ENCODE data around the gene CARD16. TPM values are rescaled to one million over a fixed set of nuclear protein-coding genes. Genes with fewer than 3 reads are reported as not detected.

The CARD16 gene
- total RNA-seq, 1 donor from 2014 or later = 6.2 TPM

DNA sequence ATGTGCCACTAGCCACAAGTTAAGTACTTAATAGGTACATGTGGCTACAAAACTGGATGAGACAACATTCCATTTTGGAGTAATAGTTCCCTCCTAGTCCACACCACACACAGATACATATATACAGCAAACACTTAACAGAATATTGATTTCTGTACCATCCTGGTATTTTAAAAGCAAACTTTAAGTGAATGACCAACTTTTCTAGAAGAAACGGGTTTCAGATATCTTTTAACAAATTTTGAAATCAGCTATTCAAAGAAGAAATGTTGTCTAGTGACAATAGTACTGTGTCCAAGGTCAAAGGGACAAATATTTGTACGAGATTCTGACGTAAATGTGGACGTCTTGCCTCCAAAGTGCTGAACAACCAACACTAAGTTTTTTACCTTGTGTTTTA, 12.3 kb upstream of the CARD16 start:
- Mint-ChIP-seq H3K4me1 (ENCODE audit: unreplicated experiment) (no peaks in the 10 kb centered on the region), H3K9me3 (no peaks in the 10 kb centered on the region)
- TF ChIP-seq, protein P1, sequence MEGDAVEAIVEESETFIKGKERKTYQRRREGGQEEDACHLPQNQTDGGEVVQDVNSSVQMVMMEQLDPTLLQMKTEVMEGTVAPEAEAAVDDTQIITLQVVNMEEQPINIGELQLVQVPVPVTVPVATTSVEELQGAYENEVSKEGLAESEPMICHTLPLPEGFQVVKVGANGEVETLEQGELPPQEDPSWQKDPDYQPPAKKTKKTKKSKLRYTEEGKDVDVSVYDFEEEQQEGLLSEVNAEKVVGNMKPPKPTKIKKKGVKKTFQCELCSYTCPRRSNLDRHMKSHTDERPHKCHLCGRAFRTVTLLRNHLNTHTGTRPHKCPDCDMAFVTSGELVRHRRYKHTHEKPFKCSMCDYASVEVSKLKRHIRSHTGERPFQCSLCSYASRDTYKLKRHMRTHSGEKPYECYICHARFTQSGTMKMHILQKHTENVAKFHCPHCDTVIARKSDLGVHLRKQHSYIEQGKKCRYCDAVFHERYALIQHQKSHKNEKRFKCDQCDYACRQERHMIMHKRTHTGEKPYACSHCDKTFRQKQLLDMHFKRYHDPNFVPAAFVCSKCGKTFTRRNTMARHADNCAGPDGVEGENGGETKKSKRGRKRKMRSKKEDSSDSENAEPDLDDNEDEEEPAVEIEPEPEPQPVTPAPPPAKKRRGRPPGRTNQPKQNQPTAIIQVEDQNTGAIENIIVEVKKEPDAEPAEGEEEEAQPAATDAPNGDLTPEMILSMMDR (conservative IDR thresholded peaks at IDR 0.05) = no peak

DNA sequence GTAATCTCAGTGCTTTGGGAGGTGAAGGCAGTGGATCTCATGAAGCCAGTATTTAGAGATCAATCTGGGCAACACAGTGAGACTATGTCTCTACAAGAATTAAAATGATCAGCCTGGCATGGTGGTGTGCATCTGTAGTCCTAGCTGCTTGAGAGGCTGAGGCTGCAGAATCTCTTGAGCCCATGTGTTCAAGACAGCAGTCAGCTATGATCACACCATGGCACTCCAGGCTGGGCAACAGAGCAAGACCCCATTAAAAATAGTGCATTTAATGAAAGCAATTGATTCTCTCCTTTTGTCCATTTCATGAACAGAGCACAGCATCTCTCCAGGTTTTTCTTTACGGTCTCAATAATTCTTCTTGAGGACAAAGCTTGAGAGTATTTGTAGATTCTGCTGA, 11.3 kb upstream of the CARD16 start:
- TF ChIP-seq, protein P1 (conservative IDR thresholded peaks at IDR 0.05) = no peak
- no peaks in the 10 kb centered on the region for H3K36me3 Mint-ChIP-seq
- no peaks in the 10 kb centered on the region for H3K4me1 Mint-ChIP-seq (ENCODE audit: unreplicated experiment)
- H3K4me3 Mint-ChIP-seq = no peak overlapping the region
- no peak for DNase-seq (ENCODE audit: extremely low spot score, unreplicated experiment)
- H3K9me3 Mint-ChIP-seq = no peaks in the 10 kb centered on the region
- H3K27ac Mint-ChIP-seq = no peak overlapping the region
- no peaks in the 10 kb centered on the region for H3K27me3 Mint-ChIP-seq

More for the DNA sequence above, 12.3 kb upstream of the CARD16 start:
- Mint-ChIP-seq H3K36me3 (no peaks in the 10 kb centered on the region), H3K27me3 (no peaks in the 10 kb centered on the region), H3K4me3 (no peak overlapping the region), H3K27ac (no peak overlapping the region)
- no peak for DNase-seq (ENCODE audit: extremely low spot score, unreplicated experiment)

DNA sequence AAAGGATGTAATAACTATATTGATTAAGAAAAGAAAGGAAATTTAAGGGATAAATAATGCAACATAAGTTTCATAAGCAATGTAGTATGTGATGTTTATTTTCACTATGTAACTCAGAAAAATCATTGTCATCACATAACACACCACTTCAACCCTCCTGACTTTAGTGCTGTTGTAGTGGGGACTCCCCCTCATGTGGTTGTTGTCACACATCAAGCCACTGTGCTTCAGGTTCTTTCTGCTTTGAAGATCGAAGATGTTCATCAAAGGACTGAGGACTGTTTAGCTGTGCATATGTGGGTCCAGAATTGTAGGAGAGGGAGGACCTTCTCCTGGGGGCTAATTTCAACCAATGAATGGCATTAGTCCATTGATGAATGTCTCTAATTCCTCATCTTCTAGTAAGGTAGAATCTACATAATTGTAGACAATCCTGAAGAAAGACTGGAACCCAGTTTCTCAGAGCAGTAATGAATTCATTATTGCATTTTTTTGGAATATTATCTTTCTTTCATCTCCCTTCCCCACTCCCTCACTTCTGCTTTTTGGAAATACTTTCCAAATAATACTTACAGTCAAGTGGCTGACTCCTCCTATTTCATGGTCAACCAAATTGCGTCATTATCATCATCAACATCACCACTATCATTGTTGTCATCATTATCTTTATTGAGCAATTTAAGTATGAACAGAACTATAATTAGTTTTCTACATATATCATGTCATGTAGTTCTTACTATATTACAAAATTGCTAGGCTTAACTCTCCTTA, 9.8 kb upstream of the CARD16 start:
- Mint-ChIP-seq H3K27ac (no peak overlapping the region), H3K4me3 (no peak overlapping the region), H3K36me3 (no peaks in the 10 kb centered on the region), H3K9me3 (no peaks in the 10 kb centered on the region), H3K27me3 (no peaks in the 10 kb centered on the region), H3K4me1 (ENCODE audit: unreplicated experiment) (no peaks in the 10 kb centered on the region)
- no peak for DNase-seq (ENCODE audit: extremely low spot score, unreplicated experiment)
- TF ChIP-seq, protein P1 (conservative IDR thresholded peaks at IDR 0.05) = no peak

DNA sequence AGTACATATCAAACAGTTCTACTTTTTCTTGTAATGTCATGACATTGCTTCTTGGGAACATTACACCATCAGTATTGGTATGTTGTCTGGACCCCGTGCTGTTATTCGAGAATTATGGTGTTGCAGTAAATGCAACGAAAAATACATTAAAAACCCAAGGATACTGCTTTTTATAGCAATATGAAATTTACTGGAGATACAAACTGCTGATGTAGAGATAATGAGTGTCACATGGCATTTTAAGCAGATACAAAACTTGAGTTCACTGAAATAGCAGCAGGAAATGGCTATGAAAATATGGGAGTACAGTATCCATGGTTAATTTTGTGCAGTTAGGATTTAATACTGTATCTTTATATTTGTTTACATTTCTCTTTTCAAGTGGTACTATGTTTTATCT, 7.4 kb upstream of the CARD16 start:
- no peak for DNase-seq (ENCODE audit: extremely low spot score, unreplicated experiment)
- Mint-ChIP-seq H3K4me3 (no peak overlapping the region), H3K27ac (no peak overlapping the region), H3K27me3 (no peaks in the 10 kb centered on the region), H3K9me3 (no peaks in the 10 kb centered on the region), H3K36me3 (no peaks in the 10 kb centered on the region), H3K4me1 (ENCODE audit: unreplicated experiment) (no peaks in the 10 kb centered on the region)
- TF ChIP-seq, protein P1 (conservative IDR thresholded peaks at IDR 0.05) = no peak

DNA sequence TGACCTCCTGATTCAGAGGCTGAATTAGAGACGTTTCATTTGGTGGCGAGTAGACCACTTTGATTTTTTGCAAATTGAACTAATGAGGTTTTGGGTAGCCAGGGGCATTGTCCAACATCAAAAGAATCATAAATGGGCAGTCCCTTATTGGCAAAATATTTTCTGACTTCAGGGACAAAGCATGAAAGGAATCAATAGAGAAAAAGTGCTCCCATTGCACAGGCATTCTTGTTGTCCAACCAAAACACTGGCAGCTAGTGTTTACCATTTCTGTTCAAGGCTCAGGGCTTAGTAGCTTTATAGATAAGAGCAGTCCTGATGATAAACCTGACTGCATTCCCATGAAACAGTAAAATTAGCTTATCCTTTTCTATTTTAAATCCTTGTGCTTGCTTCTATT, 6.4 kb upstream of the CARD16 start:
- Mint-ChIP-seq H3K4me3 (no peak overlapping the region), H3K9me3 (no peaks in the 10 kb centered on the region), H3K4me1 (ENCODE audit: unreplicated experiment) (peaks cover 7% of the 10 kb centered on the region), H3K27ac (no peak overlapping the region), H3K36me3 (no peaks in the 10 kb centered on the region), H3K27me3 (no peaks in the 10 kb centered on the region)
- TF ChIP-seq, protein P1 (conservative IDR thresholded peaks at IDR 0.05) = no peak
- no peak for DNase-seq (ENCODE audit: extremely low spot score, unreplicated experiment)

Measured in type B pancreatic cell (in vitro differentiated cells).